Stromal cell of bone marrow (primary cell): ENCODE results near the gene PDE4D.
"Not testable (repeated sequence)": the region's sequence is repeated elsewhere in the genome, so short reads cannot be mapped to it uniquely, and the experiment has no call there.

Source experiments
- DNase-seq: peaks from one replicate; pipeline ENCODE4 v3.0.0-alpha.2; 2012; ENCODE audit warnings: low read depth

PDE4D gene

DNA sequence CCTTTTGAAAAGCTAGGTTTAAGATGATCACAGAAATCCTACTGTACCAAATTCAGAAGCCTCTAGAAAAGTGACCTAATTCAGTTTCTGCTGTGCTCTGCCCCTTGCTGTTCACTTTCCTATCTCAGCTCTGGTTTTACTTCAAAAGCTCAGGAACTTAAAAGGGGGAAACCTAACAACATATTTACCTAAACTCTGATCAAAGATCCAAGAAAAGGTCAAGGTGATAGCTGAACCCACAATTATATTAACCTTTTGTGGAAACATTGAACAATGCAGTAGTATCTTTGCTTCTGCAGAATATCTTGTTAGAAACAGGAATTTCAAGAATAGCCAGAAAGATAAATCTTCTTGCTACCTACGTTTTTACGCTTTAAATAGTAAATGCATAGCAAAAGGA, 568.5 kb downstream of the PDE4D start:
- no peak for DNase-seq

DNA sequence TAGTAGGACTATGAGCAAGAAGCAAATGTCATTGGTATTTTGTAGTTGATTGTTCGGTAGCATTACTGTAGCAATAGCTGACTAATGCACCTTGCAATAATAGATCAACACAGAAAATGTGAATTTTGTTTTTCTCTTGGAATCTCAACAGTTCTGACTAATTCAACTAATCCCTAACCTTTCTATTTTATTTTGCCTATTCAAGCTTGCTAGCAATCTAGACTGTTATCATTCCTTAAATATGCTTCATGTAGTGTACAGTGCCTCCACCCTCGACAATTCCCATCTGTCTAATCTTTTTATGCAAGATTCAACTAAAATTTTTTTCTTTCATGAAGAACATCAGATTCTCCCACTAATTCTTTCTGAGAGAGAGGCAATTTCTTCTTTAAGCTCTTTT, 570.6 kb downstream of the PDE4D start:
- no peak for DNase-seq

GRCh38 chr5:59322058-59322457, 571.5 kb downstream of the PDE4D start:
- no peak for DNase-seq

DNA sequence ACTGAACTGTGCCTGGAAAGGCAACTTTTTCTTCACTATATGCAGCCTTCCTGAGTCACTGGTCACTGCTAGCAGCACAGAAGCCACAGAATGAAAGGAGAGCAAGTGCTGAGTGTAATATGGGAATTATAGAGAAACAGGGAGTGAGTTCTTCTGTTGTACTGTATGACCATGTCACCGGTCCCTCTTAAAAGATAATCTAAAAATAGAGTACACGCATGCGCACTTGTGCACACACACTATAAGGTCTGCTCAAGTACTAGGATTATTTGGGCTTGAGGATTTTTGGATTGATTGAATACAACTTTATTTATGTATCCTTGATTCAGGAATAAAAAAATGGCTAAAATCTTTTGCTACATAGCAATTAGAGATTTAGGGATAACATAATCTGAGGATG, 571.9 kb downstream of the PDE4D start:
- no peak for DNase-seq

- no peak for DNase-seq
Measured at GRCh38 chr5:59320420-59320819, 573.1 kb downstream of the PDE4D start.

- no peak for DNase-seq
Measured at GRCh38 chr5:59319250-59319649, 574.3 kb downstream of the PDE4D start.

GRCh38 chr5:59317774-59318205, 575.7 kb downstream of the PDE4D start:
- no peak for DNase-seq

GRCh38 chr5:59317023-59317773, 576.3 kb downstream of the PDE4D start:
- DNase-seq, result peak; percentile 7

DNA sequence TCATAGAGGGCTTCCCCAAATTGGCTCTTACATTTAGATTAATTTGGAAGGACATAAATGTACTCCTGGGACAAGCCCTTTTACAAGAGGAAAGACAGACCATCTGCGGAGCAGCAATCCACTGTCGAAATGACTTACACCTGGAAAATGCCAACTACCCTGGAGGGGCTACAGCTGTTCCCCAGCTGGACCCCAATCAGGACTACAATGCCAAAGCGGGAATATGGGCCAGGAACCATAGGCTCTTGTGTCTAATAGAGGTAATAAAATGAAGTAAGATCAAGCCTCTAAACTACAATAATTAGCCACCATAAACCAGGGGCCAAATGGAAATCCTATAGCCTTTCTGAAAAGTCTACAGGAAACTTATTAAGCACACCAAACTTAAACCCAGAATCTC, 581.3 kb downstream of the PDE4D start:
- no peak for DNase-seq

- not testable (repeated sequence) for DNase-seq
Measured at GRCh38 chr5:59308685-59309084, 584.8 kb downstream of the PDE4D start.

DNA sequence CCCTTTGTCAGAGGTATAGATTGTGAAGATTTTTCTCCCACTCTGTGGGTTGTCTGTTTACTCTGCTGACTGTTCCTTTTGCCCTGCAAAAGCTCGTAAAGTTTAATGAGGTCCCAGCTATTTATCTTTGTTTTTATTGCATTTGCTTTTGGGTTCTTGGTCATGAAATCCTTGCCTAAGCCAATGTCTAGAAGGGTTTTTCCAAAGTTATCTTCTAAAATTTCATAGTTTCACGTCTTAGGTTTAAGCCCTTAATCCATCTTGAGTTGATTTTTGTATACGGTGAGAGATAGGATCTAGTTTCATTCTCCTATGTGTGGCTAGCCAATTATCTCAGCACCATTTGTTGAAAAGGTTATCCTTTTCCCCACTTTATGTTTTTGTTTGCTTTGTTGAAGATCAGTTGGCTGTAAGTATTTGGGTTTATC, 590.2 kb downstream of the PDE4D start:
- not testable (repeated sequence) for DNase-seq

GRCh38 chr5:59302509-59302908, 591.0 kb downstream of the PDE4D start:
- not testable (repeated sequence) for DNase-seq

GRCh38 chr5:59301727-59302126, 591.8 kb downstream of the PDE4D start:
- no peak for DNase-seq

- no peak for DNase-seq
Measured at GRCh38 chr5:59300930-59301329, 592.6 kb downstream of the PDE4D start.

GRCh38 chr5:59299006-59299405, 594.5 kb downstream of the PDE4D start:
- no peak for DNase-seq

DNA sequence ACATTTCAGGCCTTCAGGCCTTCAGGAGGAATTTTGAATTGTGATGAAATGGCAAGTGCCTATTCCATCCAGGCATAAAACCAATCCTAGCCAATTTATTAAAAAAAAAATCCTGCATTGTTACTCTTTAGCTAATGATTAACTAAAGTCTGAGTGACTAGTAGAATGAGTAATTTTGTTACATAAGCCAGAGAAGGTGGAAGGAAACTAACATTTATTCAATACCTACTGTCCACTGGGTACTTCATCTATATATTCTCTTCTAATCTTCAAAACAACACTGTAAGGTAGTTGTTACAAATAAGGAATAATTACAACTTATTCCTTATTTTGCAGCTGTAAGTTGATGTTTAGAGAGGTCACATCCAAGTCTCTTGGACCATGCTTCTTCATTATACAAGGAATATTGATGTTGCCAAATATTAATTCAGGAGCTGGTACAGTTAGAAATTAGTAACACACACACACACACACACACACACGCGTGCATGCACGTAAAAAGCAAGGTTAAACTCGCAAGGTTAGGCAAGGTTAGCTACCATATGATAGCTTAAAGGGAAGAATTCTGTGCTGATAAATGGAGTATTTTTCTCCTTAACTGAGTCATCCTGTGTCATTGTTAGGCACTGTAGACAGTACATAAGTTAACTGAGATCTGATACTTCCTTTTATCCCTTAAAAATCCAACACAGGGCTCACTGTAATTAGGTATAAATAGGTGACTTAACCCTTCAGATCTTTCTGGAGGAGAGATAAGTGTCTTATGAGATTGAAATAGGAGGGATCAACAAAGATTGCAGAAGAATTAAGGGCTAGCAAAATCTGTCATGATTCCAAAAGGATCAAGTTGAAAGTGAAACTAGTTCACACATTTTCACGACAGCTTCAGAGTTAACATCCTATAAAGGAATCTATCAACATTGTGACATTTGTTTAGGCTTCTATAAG, 596.9 kb downstream of the PDE4D start:
- DNase-seq, result no peak

DNA sequence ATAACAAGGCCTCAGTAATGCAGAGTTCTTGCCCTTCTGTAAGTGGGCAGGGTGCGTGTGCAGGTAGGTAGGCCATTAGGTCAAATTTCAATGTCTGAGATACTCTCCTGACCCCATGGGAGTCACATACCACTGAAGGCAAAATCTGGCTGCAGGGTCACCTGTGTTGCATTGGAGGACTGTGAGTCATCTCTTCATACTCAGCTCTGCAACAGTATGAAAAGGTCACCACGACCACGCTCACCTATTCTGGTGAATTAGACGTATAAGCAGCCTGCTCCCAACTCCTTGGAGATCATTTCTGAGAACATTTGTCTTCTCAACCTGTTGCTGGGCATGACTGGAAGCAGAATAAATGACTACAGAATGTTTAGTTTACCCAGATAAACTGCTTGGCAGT, 599.8 kb downstream of the PDE4D start:
- no peak for DNase-seq

- DNase-seq, result no peak
Measured at GRCh38 chr5:59291941-59292340, 601.6 kb downstream of the PDE4D start.

- no peak for DNase-seq
Measured at GRCh38 chr5:59287884-59288283, 605.6 kb downstream of the PDE4D start.

DNA sequence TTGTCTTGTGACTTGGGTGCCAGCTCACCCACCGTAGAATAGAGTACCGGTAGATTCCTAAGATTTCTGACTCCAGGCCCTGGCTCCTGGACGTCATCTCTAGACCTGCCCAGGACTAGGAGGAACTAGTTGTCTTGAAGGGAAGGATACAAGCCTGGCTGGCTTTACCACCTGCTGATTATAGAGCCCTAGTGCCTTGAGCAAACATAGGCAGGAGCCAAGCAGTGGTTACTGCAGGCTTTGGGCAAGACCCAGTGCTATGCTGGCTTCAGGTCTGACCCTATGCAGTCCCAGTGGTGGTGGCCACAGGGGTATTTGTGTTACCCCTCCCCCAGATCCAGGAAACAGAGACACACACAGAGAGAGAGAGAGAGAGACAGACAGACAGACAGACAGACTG, 606.2 kb downstream of the PDE4D start:
- no peak for DNase-seq

DNA sequence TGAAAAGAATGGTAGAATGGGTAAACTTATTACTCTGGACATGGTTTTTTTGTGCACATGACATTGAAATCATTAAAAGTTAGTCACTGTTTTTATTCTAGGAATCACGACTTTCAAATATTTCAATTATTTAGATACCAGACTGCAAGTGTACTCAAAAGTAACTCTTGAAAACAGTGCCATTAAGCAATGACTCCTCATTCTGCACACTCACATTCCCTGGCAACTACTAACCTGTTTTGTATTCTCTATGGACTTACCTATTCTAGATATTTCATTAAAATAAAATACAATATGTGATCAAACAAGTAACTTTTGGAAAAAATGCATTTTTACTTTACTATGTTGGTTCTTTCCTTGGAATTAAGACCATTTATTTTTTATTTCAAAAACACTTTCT, 607.0 kb downstream of the PDE4D start:
- no peak for DNase-seq

DNA sequence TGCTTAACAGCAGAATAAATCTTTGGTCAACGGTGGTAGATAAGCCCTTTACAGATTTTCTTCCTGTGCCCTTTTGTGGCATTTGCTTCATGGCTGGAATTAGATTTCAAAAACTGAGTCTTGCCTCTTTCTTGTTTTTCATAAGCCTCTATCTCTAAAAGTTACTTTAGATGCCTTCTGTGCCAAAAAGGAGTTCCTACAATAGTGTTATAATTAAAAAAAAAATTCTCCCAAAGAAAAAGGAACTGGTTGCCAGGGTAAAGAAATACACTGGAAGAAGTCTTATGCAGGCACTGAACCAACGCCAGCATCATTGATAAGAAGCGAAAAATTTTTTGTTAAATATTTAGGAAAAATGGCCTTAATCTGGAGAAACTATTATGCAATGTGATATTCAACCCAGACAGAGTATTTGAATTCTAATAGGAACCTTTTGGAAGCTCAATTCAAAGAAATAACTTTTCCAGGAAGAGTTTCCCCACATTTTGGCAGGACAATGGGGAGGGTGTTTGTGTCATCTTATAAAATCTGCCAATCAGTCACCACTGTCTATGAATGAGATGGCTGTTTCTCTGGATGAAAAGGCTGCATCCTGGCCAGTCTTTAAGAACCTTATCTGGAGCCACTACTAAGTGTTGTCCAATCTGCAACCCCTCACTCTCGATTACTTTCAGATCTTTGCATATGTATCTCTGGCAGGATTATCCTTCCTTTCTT, 608.1 kb downstream of the PDE4D start:
- DNase-seq, result no peak
